Measurements from ENCODE around the gene TMPRSS7. TPM values are rescaled to one million over a fixed set of nuclear protein-coding genes. Genes with fewer than 3 reads are reported as not detected.

The TMPRSS7 gene
- total RNA-seq, 1 donor from 2014 or later, result 0.12 TPM

DNA sequence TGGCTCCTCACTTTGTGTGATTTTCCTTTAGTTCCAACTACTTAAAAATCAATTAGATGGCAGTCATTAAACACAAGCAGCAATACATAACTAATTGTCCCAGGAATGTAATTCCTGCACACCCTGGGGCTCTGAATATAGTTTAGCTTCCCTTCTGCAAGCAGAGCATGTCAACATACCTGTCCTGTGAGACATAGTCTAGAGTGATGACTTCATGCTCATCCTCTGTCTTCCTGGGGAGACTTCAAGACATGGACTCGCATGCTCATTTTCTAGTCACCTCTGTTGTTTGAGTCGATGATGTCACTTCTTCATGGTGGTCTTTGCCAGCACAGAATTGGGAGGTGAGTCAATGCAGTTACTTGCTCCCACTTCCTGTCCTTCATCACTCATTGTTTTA is 67.4 kb downstream of the TMPRSS7 start:
- DNase-seq (ENCODE audit: low spot score), result no peak

DNA sequence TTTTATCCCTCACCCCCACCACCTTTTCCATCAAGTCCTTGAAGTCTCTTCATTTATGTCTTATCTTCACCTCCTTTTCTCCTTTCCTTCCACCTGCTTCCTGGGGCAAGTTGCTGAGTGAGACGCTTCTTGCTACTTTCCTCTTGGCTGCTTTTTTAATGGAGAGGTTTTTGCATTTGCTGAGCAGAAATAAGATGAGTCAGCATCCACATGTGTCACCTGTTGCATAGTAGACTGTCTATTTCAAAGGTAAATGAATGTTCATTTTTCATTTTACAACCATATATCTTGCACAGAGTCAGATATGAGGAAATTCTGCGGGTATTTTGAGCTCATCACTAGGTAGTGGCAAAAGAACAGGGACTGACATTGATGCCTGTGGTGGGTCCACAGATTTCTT is 70.2 kb downstream of the TMPRSS7 start:
- DNase-seq (ENCODE audit: low spot score), result no peak

DNA sequence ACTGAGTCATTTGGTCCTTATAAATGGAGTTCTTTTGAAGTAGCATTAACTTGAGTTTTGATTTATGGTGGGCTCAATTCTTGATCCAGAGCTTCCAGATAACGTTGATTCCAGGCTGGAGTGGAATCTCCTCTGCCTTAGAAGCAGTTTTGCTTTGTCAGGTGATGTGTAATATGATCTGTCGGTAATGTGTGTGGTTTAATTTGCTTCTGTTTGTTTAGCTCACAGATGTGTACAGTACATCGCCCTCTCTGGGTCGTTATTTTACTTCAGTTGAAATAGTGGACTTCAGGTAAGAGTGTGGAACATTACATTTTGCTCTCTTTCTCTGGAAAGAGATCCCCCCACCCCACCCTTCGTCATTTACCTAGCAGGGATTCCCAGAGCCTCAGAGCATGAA is 74.8 kb downstream of the TMPRSS7 start:
- DNase-seq (ENCODE audit: low spot score), result no peak

DNA sequence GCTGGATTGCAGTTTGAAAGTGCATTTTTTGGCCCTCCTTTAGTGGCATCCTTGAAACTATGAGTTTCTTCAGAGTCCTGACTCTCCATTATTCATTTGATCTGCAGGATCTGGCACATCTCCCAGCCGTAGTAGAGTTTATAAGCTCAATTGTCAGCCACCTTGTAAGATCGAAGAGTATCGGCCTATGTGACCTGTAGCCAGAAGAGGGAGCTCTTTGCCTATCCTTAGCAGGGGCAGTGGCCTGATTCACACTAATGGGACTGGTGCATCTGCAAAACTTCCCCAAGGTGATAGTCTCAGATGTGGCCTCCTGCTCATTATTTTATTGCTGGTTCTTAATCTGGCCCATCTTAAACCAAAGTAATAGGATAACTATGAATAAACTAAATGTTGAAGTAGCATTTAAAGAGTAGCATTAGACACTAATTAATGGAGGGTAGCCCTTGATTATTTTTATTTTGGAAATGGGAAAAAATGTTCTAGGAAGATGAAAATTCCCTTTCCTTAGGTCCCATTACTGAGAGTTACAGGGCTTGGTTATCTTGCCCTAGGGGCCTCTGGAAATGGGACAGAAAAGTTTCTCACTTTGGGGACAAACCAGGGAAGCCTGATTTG is 77.4 kb downstream of the TMPRSS7 start:
- DNase-seq (ENCODE audit: low spot score), result peak; percentile 52

DNA sequence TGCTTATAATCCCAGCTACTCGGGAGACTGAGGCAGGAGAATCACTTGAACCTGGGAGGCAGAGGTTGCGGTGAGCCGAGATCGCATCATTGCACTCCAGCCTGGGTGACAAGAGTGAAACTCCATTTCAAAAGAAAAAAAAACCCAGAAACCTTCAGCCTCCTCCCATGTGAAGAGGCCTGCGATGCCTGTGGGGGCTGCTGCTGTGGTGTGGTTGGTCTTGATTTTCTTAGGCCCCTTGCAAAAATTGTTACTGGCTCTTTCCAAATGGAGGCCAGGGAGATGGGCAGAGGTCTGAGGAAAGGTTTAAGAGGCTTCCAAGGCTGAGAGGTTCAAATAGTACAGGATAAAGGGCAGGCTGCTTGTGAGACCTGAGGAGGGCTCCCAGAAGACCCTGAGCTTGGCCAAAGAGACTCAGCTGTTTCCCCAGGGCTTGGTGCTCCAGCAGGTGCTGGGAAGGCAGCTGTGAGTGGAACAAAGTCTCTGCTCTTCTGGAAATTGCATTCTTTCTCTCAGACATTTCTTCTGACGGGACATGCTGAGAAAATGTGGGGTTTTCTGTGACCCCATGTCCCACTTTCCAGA is 80.1 kb downstream of the TMPRSS7 start:
- no peak for DNase-seq (ENCODE audit: low spot score)

DNA sequence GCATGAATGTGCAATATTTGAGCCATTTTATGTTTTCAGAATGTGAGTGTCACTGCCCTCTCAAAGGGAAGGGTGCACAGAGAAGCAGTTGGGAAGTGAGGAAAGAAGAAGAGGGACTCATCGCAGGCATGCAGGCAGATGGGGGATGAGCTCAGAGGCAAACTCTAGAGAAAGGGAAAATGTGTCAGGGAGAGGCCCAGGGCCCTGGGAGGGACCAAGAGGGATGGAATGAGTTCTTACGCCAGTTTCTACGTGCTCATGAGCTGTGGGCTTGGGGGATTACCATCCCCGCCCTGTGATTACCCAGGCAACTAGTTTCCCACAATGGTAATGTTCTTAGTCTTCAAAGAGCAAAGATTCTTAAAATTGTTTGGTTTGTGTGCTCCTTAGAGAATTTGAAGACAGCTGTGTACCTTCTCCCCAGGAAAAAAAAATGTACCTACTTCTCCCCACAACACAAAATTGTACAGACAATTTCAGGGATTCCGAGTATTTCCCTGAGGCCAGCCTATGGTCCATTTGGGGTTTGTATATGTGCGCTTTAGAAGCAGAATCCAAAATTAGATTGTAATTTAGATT is 80.7 kb downstream of the TMPRSS7 start:
- no peak for DNase-seq (ENCODE audit: low spot score)

DNA sequence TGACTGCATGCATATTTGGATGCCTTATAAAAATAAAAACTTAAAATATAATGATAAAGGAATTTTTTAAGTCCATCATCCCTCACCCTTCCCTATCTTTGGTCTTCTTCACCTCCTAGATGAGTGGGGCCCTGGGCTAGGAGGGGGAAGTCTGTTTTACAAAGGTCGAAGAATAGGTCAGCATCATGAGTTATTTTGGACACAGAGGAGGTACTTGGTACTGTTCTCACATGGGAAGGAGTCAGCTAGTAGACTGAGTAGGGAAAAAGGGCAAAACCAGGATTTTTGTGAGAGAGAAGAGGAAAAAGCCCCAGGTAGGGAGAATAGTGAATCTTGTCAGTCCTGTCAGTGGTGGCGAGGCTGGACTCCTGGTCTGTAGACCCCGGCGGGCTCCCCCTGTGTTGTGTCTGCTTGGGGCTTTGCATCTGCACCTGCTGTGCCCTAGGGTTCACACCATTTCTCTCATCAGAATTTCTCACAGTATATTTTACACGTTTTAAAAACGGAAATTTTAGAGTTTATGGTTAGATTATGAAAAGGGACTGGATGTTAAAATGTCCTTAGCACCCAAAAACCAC is 81.4 kb downstream of the TMPRSS7 start:
- DNase-seq (ENCODE audit: low spot score), result no peak

DNA sequence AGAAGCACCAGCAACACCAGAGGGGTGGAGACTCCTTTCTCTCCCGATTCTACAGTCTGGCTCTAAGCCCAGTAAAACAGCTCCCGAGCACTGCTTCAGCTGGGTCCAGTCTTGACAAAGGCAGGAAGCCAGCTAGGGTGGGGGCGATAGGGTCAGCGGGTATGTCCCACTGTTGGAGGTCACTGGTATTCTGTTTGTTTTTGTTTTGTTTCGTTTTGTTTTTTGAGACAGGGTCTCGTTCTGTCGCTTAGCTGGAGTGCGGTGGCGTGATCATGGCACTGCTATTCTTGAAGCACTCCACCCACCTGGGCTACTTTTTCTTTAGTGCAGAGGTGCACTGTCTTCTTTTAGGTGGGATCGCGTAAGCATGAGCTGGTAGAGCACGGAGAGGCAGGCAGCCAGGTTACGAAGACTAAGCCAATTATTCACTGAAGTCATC is 82.2 kb downstream of the TMPRSS7 start:
- DNase-seq (ENCODE audit: low spot score), result no peak

DNA sequence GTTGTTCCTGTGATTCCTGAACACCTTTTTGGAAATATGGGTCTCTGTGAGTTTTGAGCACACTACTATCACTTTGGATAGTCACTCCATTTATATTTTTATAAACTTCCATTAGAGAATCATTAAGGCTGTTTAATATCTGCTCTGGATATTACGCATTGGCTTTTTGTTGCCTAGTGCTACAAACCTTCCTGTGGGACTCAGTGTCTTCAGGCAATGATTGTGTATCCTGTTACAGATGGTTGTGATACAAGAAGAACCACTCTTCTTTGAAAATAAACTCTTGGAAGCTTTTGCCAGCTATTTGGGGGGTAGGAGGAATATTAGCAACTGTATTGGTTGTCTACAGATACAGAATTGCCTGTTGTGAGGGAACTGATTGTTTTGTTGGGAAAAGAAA is 82.9 kb downstream of the TMPRSS7 start:
- no peak for DNase-seq (ENCODE audit: low spot score)

DNA sequence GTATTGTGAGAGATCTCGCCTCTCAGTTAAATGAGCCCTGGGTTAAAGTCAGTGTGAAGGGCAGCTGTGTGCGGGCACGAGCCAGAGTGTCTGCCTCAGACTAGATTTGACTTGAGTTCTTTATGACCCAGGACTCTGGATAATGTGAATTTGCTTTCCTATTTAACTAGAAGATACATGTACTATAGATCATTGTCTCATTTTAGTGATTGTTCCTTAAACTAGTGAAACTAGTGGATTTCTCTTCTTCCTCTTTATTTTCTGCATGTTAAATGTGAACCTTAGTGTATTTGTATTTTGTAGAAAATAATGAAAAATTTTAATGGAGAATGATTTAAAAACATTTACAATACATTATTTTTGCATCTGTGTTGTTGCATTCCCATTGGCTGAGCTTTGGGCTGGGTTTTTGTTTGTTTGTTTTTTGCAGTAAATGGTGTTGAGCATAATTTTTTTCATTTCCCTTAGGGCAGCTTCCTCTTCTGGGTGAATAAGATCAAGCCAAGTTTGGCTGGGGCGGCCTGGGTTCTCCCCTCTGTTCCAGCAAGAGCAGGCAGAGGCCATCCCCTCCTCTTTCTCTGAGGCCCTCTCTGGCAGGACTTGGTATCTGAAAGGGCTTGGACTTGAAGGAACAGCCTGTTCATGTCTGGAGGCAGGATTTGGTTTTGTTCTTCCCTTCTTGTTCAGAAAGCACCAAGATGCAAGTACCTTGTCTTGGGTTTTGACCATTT is 83.5 kb downstream of the TMPRSS7 start:
- DNase-seq (ENCODE audit: low spot score), result no peak

DNA sequence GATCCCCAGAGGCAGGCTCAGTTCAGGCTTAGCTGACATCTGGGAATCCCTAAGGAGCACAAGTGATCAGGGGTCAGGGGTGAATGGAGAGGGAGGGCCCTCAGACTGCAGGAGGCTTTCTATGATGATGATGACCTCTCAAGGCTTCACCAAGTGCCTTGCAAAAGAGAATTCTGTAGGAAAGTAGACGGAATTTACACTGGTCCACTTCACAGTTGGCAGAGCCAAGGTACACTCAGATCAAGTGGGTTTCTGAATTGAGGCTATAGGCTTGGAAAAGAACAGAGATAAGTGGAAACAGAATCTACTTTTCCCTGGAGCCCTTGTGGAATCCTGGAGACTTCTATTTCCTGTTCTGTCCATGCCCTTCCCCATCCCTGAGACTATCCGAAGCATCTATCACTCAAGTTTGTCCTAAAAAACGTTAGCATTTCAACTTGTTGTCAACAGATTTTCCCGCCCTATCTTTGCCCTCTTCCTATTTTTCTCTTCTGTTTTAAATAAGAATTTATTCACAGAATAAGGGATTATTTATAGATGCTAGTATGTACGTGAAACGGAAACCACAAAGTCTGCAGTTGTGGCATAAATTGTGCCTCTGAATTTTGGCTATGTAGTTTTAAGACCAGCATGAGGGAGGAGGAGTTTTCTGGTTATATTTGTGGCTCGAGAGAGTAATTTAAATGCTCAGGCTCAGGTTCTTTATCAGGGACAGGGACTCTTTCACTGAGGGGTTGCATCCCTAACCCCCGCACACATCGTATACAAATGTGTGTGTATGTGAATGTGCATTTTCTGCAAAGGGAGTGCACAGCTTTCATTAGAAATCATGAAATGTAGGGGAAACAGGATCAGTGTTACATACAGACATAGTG is 85.7 kb downstream of the TMPRSS7 start:
- no peak for DNase-seq (ENCODE audit: low spot score)

DNA sequence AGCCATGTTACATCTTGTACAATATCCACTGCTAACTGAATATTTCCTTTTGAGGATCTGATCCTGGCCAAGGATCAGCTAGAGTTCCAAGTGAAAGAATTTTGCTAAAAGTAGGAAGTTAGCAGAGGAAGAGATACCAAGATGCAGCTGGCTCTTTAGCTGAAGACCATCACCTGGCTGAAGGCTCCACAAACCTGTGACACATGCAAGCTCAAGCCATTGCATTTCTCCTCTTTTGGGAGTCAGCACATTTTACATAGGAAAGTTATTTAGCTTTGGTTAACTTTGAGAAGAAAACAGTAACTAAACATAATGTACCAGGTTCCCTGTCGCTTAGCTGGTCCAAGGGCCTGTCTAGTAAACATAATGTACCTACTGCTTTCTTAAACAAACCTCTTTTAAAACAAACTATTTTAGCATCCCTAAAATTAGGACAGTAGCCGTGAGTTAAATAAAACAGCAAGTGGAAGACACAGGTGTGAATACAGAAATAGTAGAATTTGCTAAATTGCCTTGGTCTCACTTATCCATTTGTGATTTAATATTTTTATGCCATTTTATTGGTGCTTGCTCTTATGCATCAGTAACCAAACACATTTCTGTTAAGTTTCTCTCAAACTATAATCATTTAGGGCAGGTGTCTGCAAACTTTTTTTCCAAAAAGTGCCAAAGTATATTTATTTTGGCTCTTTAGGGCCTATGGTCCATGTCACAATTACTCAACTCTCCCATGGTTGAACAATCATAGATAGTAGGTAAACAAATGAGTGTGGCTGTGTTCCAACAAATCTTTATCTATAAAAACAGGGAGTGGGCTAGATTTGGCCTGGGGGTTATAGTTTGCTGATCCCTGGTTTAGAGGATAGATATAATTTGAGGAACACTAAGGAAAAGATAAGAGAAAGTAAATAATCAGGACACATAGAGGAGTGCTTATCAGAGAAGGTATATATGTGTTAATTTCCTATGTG is 87.3 kb downstream of the TMPRSS7 start:
- DNase-seq (ENCODE audit: low spot score), result no peak

DNA sequence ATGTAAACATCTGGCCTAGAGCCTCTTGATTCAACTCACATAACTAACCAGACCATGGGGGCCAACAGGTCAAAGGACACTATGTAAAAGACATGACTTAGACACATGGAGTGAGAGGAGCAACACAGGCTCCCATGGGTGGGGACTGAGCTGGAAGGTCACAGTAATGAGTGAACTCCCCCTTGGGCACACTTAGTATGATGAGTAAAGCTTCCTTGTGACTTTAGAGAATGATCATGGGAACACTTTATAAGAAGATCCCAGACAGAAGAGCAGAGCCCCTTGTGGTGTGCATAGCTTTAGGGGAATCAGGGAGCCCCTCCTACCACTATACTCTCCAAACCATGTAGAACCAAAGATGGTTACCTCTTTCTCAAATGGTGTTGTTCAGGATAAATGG is 88.3 kb downstream of the TMPRSS7 start:
- DNase-seq (ENCODE audit: low spot score), result no peak

DNA sequence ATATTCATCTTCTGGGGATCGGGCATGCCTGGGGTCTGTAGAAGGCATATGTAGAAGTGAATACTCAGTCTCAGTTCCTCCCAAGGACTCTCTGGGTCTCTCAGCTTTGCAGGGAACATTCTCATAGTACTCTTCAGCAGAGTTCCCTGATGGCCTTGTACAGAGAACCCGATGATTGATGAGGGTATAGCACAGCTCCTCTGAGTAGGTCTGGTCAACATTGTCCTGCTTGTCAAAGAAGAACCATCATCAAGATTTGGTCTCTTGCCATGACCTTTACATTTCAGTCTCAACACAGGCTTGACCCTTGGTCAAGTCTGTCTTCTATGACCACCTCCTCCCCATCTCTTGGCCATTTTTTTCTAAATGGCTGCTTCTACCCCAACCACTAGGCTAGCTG is 89.0 kb downstream of the TMPRSS7 start:
- no peak for DNase-seq (ENCODE audit: low spot score)

DNA sequence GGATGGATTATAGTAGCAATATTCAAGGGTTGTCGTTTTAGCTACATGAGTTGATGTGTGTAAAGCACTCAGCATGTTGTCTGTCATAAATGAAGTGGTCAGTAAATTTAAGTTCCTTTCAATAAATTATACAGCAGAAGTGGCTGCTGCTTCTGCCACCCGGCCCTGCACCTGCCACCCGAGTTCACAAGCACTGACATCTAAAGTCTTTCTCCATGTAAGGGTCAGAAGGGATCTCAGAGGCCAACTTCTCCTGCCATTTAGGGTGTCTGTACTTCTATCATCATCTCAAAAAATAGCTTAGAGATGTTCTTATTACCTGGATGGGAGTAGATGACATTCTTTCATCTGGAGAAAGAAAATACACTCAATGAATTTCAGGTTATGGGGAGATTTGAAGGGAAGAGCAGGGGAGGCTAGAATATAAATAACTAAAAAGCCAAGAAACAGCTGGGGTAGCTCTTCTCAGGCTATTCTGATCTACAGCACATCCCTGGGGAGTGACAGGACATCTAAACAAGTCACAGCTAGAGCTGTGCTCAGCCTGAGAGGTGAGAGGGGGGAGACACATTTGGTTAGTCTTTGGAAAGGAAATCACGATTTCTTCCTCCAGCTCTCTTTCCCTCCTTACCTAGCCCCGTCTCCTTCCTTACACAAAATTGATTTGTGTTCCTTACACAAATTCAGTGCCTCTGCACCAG is 90.5 kb downstream of the TMPRSS7 start:
- DNase-seq (ENCODE audit: low spot score), result no peak

DNA sequence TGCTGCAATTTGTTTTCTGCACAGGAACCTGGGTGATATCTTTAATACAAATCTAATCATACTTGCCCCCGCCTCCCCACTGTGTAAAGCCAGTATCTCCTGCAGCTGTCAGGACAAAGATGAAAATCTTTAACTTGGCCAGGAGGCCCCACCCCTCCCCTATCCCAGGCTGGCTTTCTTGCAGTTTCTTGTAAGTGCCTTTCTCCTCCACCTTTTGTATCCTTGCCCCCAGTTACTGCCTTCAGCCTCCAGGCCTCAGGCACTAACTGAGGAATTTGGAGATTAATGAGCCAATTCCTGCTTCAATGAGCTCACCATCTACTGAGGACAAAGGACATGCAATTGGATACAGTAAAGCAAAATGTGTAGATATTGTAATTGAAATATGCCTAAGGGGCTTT is 92.0 kb downstream of the TMPRSS7 start:
- DNase-seq (ENCODE audit: low spot score), result no peak

DNA sequence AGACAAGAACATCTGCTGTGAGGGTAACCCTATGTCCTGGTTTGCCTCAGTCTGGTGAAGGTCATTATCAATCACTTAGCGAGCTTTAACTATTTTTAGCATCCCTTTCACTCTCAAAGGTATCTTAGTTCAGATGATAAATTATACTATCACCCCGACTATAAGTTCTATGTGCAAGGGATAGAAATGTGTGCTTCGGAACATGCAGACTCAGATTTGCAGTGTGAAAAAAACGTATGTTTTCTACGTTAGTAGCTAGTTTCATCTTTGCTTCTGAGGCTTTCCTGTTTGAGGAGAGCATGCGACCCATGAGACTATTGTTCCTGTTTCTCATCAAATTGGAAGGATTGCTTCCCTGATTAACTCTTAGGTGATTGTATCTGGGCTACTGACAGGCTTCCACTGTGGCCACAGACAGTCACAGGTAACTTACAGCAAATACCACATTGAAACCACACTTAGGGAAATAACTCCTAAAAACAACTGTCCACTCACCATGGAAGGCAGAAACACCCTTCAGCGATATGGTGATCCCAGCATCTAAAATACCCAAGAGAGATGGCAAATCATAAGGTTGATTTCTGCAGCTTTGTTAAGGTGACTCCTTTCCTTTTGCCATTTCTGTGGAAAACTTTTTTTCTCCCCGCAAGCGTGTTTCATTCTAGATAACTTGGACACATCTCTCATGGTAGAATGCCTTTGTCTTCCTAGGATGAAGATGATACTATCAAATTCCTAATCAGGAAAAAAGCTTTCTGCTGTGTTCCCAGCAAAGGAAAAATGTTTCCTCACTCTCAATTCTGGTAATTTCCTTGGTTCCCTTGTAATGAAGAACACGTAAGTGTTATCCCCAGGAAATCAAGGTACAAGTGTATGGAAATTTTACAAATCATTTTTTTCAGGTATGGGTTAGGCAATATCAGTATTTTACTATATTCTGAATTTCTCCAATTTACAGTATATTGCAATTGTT is 93.3 kb downstream of the TMPRSS7 start:
- DNase-seq (ENCODE audit: low spot score), result no peak

Data from mucosa of gallbladder (tissue), 1 donor.